Parathyroid adenoma (tissue), 2 donors: ENCODE measurements around the gene RRP36.
A peak's percentile ranks its signal among the peaks of the same experiment; 100 is the strongest.

Source experiments
- H2AFZ ChIP-seq: fragments of 300-600 bp; sonication (generic); one replicate; pipeline ENCODE4 v1.7.0; 2017; ENCODE audit warnings: antibody characterized with exemption, mild to moderate bottlenecking
- H3K27ac ChIP-seq: fragments of 300-600 bp; sonication (generic); one replicate; pipeline ENCODE4 v1.7.0; 2017
- H3K27me3 ChIP-seq: fragments of 300-600 bp; sonication (generic); one replicate; pipeline ENCODE4 v1.7.0; 2017; ENCODE audit warnings: low read length; ENCODE audit not compliant: control insufficient read depth, insufficient read depth
- H3K36me3 ChIP-seq: fragments of 300-600 bp; sonication (generic); one replicate; pipeline ENCODE4 v1.7.0; 2017; ENCODE audit warnings: low read length; ENCODE audit not compliant: control insufficient read depth, insufficient read depth
- H3K4me1 ChIP-seq: fragments of 300-600 bp; sonication (generic); one replicate; pipeline ENCODE4 v1.7.0; 2017; ENCODE audit warnings: control low read depth
- H3K4me2 ChIP-seq: fragments of 300-600 bp; sonication (generic); one replicate; pipeline ENCODE4 v1.7.0; 2017; ENCODE audit warnings: low read length
- H3K4me3 ChIP-seq: fragments of 300-600 bp; sonication (generic); one replicate; pipeline ENCODE4 v1.7.0; 2017; ENCODE audit warnings: low read depth, low read length
- H3K79me2 ChIP-seq: fragments of 300-600 bp; sonication (generic); one replicate; pipeline ENCODE4 v1.7.0; 2017; ENCODE audit warnings: control low read depth
- H3K9ac ChIP-seq: fragments of 300-600 bp; sonication (generic); one replicate; pipeline ENCODE4 v1.7.0; 2017; ENCODE audit warnings: mild to moderate bottlenecking
- H3K9me3 ChIP-seq: fragments of 300-600 bp; sonication (generic); one replicate; pipeline ENCODE4 v1.7.0; 2017; ENCODE audit warnings: low read length; ENCODE audit not compliant: control insufficient read depth
- CTCF ChIP-seq: fragments of 300-600 bp; sonication (generic); IDR thresholded peaks from one replicate; pipeline ENCODE4 v1.7.0; 2017; ENCODE audit warnings: antibody characterized with exemption, mild to moderate bottlenecking
- donor health status: primary hyperparathyroidism.

RRP36 gene

GRCh38 chr6:43052842-43053544 is 31.6 kb downstream of the RRP36 start:
- Histone ChIP-seq H3K36me3 (no peaks in the 10 kb centered on the region), H3K79me2 (peaks cover 3% of the 10 kb centered on the region), H3K4me1 (peaks cover 31% of the 10 kb centered on the region), H2AFZ (peak overlapping the region; percentile 89), H3K27me3 (no peaks in the 10 kb centered on the region), H3K9me3 (no peaks in the 10 kb centered on the region), H3K9ac (peak overlapping the region; percentile 46), H3K4me3 (peak overlapping the region; percentile 73), H3K4me2 (peak overlapping the region; percentile 96), H3K27ac (peak overlapping the region; percentile 75)
- no peak for TF ChIP-seq CTCF

- peak within 1 kb of the TSS; percentile 46 for H3K9ac ChIP-seq
- peak within 1 kb of the TSS; percentile 73 for H3K4me3 ChIP-seq
- no peaks in the 10 kb centered on the region for H3K27me3 ChIP-seq
- H3K27ac ChIP-seq = peak within 1 kb of the TSS; percentile 75
- peak within 1 kb of the TSS; percentile 96 for H3K4me2 ChIP-seq
- no peak for TF ChIP-seq CTCF
- peaks cover 36% of the 10 kb centered on the region for H3K4me1 ChIP-seq
- no peaks in the 10 kb centered on the region for H3K36me3 ChIP-seq
- no peaks in the 10 kb centered on the region for H3K9me3 ChIP-seq
- peak within 1 kb of the TSS; percentile 89 for H2AFZ ChIP-seq
- peaks cover 8% of the 10 kb centered on the region for H3K79me2 ChIP-seq
Measured at GRCh38 chr6:43053545-43054205, 32.3 kb downstream of the RRP36 start, which contains the start of gene CUL7. TSS of gene CUL7 (minus strand) at chr6:43053851. CDS start at chr6:43052788, 1,063 bp downstream.

- H3K4me3 ChIP-seq = peak overlapping the region; percentile 73
- H3K9me3 ChIP-seq = no peaks in the 10 kb centered on the region
- H3K27ac ChIP-seq = peak overlapping the region; percentile 75
- no peak overlapping the region for H3K9ac ChIP-seq
- H3K4me1 ChIP-seq = peaks cover 37% of the 10 kb centered on the region
- peak overlapping the region; percentile 89 for H2AFZ ChIP-seq
- TF ChIP-seq CTCF = no peak
- no peaks in the 10 kb centered on the region for H3K36me3 ChIP-seq
- peaks cover 13% of the 10 kb centered on the region for H3K79me2 ChIP-seq
- H3K4me2 ChIP-seq = peak overlapping the region; percentile 96
- no peaks in the 10 kb centered on the region for H3K27me3 ChIP-seq
Measured at GRCh38 chr6:43054206-43054943, 33.0 kb downstream of the RRP36 start.

- Histone ChIP-seq H3K27me3 (no peaks in the 10 kb centered on the region), H3K4me2 (peak overlapping the region; percentile 40), H3K9ac (no peak overlapping the region), H3K27ac (peak overlapping the region; percentile 75), H3K4me3 (no peak overlapping the region), H2AFZ (no peak overlapping the region), H3K79me2 (peaks cover 15% of the 10 kb centered on the region), H3K36me3 (no peaks in the 10 kb centered on the region), H3K4me1 (peaks cover 42% of the 10 kb centered on the region), H3K9me3 (no peaks in the 10 kb centered on the region)
- TF ChIP-seq CTCF = no peak
Measured at GRCh38 chr6:43055966-43056365, 34.5 kb downstream of the RRP36 start.
